Omental fat pad (tissue), 4 donors: Measurements from ENCODE around the gene NINJ1. TPM values are rescaled to one million over a fixed set of nuclear protein-coding genes. Genes with fewer than 3 reads are reported as not detected.
A peak's percentile ranks its signal among the peaks of the same experiment; 100 is the strongest.

Experiments used
- ATAC-seq: fragments of 150-250 bp; one replicate; pipeline ENCODE4 v1.9.1; 2016; ENCODE audit warnings: mild to moderate bottlenecking, moderate library complexity; ENCODE audit not compliant: low FRiP score
- DNase-seq: peaks from one replicate; pipeline ENCODE4 v3.0.0-alpha.2; 2019; ENCODE audit warnings: low spot score
- total RNA-seq, 4 donors: library from RNA; depleted of rRNA; stranded (reverse); fragments of >200 nt; gene quantifications; one replicate each; pipeline ENCODE4 v1.1.0, GENCODE V29; 2016
- TF ChIP-seq, protein P1 (sequence below), 3 donors: fragments of 450-650 bp; IDR thresholded peaks; one replicate each; pipeline ENCODE4 v1.5.1; 2016 to 2017; ENCODE audit warnings: antibody characterized with exemption in 3 of 3, mild to moderate bottlenecking in 3 of 3, moderate library complexity in 2 of 3

NINJ1 gene
- total RNA-seq, 4 donors from 2014 or later = 63.3 to 137 (median 104) TPM

DNA sequence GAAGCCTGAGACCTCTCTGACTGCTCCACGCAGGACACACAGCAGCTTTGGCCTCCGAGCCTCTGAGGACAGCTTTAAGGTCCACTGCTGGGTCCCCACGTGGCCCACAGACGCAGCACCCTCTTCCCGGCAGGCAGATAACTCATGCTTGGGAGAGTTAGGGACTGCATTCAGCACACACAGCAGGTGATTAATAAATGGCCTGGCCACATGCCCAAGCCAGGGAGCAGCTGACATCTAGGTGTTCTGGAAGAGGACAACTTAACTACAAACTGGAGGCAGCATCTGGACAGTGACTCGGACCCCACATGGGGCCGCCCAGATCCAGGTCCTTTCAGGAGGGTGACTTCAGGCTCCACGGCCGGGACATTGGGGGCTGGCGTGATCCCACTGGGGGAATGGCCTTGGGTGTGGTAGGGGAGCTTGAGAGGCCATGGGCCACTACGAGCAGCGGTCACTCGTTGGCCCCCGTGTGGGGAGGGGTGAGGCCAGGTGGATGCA lies 11.3 kb downstream of the NINJ1 start:
- ATAC-seq (no peak), DNase-seq (peak; percentile 22)
- TF ChIP-seq, protein P1, sequence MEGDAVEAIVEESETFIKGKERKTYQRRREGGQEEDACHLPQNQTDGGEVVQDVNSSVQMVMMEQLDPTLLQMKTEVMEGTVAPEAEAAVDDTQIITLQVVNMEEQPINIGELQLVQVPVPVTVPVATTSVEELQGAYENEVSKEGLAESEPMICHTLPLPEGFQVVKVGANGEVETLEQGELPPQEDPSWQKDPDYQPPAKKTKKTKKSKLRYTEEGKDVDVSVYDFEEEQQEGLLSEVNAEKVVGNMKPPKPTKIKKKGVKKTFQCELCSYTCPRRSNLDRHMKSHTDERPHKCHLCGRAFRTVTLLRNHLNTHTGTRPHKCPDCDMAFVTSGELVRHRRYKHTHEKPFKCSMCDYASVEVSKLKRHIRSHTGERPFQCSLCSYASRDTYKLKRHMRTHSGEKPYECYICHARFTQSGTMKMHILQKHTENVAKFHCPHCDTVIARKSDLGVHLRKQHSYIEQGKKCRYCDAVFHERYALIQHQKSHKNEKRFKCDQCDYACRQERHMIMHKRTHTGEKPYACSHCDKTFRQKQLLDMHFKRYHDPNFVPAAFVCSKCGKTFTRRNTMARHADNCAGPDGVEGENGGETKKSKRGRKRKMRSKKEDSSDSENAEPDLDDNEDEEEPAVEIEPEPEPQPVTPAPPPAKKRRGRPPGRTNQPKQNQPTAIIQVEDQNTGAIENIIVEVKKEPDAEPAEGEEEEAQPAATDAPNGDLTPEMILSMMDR (IDR thresholded peaks at IDR 0.05) = no peak

- TF ChIP-seq, protein P1 (IDR thresholded peaks at IDR 0.05) = no peak
- DNase-seq (peak; percentile 21), ATAC-seq (no peak)
These were observed 12.5 kb downstream of the NINJ1 start for GRCh38 chr9:93121316-93122241.

DNA sequence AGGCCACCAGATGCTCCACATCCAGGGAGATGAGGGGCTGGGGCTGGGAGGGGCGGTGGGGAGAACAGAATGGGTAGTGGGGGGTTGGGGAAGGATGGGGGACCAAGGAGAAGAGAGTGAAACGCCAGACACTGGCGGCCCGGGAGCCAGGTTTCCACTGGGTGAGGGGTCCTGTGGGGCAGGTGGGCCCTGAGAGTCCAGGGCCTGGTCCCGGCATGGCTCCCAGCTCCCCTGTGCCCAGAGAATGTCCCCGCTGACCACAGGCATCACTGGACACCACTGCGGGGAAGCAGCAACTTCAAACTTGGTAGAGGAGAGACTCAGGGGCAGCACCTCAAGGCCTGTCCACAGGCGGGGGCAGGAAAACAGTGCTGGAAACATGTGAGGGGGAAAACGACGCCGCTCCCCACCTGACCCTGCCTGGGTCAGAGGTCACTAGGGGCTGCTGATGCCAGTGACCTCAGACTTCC lies 13.2 kb downstream of the NINJ1 start:
- TF ChIP-seq, protein P1 (IDR thresholded peaks at IDR 0.05) = no peak
- DNase-seq = peak; percentile 19
- no peak for ATAC-seq

- DNase-seq (peak; percentile 89), ATAC-seq (peak; percentile 85)
- TF ChIP-seq, protein P1 (IDR thresholded peaks at IDR 0.05) = peak in 1 of 3 donors; percentile 25
These were observed 13.9 kb downstream of the NINJ1 start for GRCh38 chr9:93119953-93120845.

GRCh38 chr9:93119703-93119952 lies 14.4 kb downstream of the NINJ1 start:
- TF ChIP-seq, protein P1 (IDR thresholded peaks at IDR 0.05) = no peak
- ATAC-seq (no peak), DNase-seq (no peak)

- ATAC-seq (no peak), DNase-seq (peak; percentile 22)
- TF ChIP-seq, protein P1 (IDR thresholded peaks at IDR 0.05) = no peak
These were observed 15.0 kb downstream of the NINJ1 start for GRCh38 chr9:93118863-93119702.
